ENCODE data around the gene CD9. TPM values are rescaled to one million over a fixed set of nuclear protein-coding genes. Genes with fewer than 3 reads are reported as not detected.

CD9 gene
- total RNA-seq, 6 experiments from 2014 or later: 43.2 to 72.6 (median 46.4) TPM

GRCh38 chr12:6180268-6181051 lies 19.7 kb upstream of the CD9 start:
- Mint-ChIP-seq H3K4me3 (0 out of 2 replicates have a peak overlapping the region, but pooled peaks have one; percentile 42), H3K27me3 (ENCODE audit: insufficient read depth) (no peaks in the 10 kb centered on the region), H3K36me3 (ENCODE audit: low read depth) (no peaks in the 10 kb centered on the region), H3K4me1 (ENCODE audit: low read depth) (no peaks in the 10 kb centered on the region; the same call in 1 of the 2 replicates), H3K9me3 (no peaks in the 10 kb centered on the region), H3K27ac (no peak overlapping the region)
- peak; percentile 70 for DNase-seq
- no peak for TF ChIP-seq CTCF (IDR thresholded peaks at IDR 0.05)

- no peak for DNase-seq
- Mint-ChIP-seq H3K9me3 (no peaks in the 10 kb centered on the region), H3K27ac (no peak overlapping the region), H3K4me1 (ENCODE audit: low read depth) (no peaks in the 10 kb centered on the region; the same call in 1 of the 2 replicates), H3K4me3 (no peak overlapping the region), H3K36me3 (ENCODE audit: low read depth) (no peaks in the 10 kb centered on the region), H3K27me3 (ENCODE audit: insufficient read depth) (no peaks in the 10 kb centered on the region)
- TF ChIP-seq CTCF (IDR thresholded peaks at IDR 0.05): no peak
Measured at GRCh38 chr12:6181166-6181565, 19.0 kb upstream of the CD9 start.

- Mint-ChIP-seq H3K27ac (no peak overlapping the region), H3K36me3 (ENCODE audit: low read depth) (no peaks in the 10 kb centered on the region), H3K27me3 (ENCODE audit: insufficient read depth) (no peaks in the 10 kb centered on the region), H3K9me3 (no peaks in the 10 kb centered on the region), H3K4me1 (ENCODE audit: low read depth) (no peaks in the 10 kb centered on the region; the same call in 1 of the 2 replicates), H3K4me3 (peak overlapping the region; percentile 68)
- TF ChIP-seq CTCF (IDR thresholded peaks at IDR 0.05): no peak
- DNase-seq: no peak
Measured at GRCh38 chr12:6181583-6182278, 18.5 kb upstream of the CD9 start.

- DNase-seq: peak; percentile 74
- Mint-ChIP-seq H3K27me3 (ENCODE audit: insufficient read depth) (no peaks in the 10 kb centered on the region), H3K4me3 (peak overlapping the region; percentile 68), H3K36me3 (ENCODE audit: low read depth) (no peaks in the 10 kb centered on the region), H3K4me1 (ENCODE audit: low read depth) (no peaks in the 10 kb centered on the region; the same call in 1 of the 2 replicates), H3K27ac (no peak overlapping the region), H3K9me3 (no peaks in the 10 kb centered on the region)
- no peak for TF ChIP-seq CTCF (IDR thresholded peaks at IDR 0.05)
Measured at GRCh38 chr12:6182279-6182898, 17.8 kb upstream of the CD9 start.

GRCh38 chr12:6183689-6184428 lies 16.3 kb upstream of the CD9 start:
- H3K27ac Mint-ChIP-seq: peak overlapping the region; percentile 60; the same call in 1 of the 2 replicates

More at GRCh38 chr12:6183689-6184428, 16.3 kb upstream of the CD9 start:
- Mint-ChIP-seq H3K4me1 (ENCODE audit: low read depth) (no peaks in the 10 kb centered on the region; the same call in 1 of the 2 replicates), H3K4me3 (no peak overlapping the region), H3K9me3 (no peaks in the 10 kb centered on the region), H3K27me3 (ENCODE audit: insufficient read depth) (peaks cover 2% of the 10 kb centered on the region; the same call in 1 of the 2 replicates), H3K36me3 (ENCODE audit: low read depth) (no peaks in the 10 kb centered on the region)
- DNase-seq: peak; percentile 26
- no peak for TF ChIP-seq CTCF (IDR thresholded peaks at IDR 0.05)
